HG02763 (cell line): ENCODE results near the gene EVI5.
A peak's percentile ranks its signal among the peaks of the same experiment; 100 is the strongest.

Source experiments
- ATAC-seq: cut with Tn5 transposase; IDR thresholded peaks from one replicate; pipeline ENCODE4 v1.9.1; 2021; ENCODE audit warnings: mild to moderate bottlenecking, moderate library complexity; ENCODE audit not compliant: unreplicated experiment

The EVI5 gene

DNA sequence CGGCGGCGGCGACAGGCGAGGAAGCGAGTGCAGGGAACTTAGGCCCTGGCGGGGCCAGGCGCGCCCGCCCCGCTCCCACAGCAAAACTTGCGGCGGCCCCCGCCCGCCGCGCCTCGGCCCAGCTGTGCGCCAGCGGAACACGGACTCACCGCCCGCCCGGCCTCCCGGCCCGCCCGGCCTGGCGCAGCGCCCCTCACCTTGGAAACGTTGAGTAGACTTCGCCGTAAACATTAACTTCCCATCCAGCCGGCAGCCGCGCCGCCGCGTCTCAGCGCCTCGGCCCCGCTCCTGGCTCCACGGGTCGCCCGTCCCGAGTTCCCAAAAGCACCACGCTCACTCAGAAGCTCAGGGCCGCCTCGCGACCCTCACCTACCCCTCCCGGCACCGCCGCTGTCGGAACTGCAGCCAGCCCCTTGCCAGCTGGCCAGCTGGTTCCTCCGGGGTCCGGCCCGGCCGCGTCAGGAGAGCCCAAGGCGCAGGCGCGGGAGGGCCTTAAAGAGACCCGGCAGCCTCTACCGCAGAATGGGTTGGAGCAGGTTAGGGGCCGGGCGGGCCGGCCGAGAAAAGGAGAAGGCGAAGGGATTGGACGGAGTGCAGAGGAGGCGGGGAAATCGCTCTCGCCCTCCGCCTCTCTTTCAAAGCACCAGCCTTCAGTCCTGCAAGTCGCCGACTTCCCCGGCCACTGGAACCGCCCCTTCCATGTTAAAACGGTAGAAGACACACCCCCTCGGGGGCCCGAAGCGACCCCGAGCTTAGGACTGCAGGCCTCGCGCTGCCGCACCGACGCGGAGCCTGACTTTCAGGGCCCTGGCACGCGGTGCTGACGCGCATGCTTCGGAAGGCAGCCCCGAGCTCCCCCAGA is at the start of gene EVI5:
Gene EVI5 (minus strand): TSS at position 470 of the 862 bp plus-strand sequence. CDS start 48,562 bp downstream, outside the sequence.
- peak; percentile 96 for ATAC-seq

GRCh38 chr1:92834617-92835016 is 49.7 kb upstream of the EVI5 start:
- no peak for ATAC-seq

- no peak for ATAC-seq
Observed at GRCh38 chr1:92833840-92834239, 48.9 kb upstream of the EVI5 start.

- no peak for ATAC-seq
Observed at GRCh38 chr1:92832537-92833114, 47.7 kb upstream of the EVI5 start.

DNA sequence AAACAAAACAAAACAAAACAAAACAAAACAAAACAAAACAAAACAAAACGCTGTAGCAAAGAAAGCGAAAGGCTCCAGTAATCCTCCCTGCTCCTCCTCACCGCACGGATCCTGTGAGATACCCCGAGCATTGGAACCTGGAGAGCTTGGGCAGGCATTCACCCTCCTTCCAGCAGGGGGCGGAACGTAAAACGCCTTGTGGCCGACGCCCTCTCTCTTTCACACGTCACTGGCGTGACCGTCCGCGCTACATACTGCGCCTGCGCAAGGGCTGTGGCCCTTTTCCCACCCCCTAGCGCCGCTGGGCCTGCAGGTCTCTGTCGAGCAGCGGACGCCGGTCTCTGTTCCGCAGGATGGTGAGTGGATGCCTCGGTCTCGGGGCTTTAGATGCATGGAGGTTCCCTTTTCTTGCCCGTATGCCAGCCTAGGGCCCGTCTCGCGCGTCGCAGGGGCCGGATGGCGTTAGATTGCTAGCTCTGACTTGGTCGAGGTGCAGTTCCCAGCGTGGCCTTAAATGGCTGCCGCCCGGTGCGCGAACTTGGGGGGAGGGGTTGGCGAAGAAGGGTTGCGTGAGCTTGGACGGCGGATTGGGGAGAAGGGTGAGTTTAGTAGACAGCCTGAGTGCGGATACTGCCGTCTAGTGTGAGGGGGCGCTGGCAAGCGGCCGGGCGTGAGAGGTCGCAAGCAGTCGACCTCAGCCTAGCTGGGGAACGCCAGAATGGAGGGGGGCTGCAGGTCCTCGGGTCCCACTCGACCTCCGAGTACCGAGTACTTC is 47.0 kb upstream of the EVI5 start, which contains the start of gene RPL5:
Gene RPL5 (plus strand): TSS at position 279 of the 775 bp plus-strand sequence. CDS start 75 bp downstream, at position 354.
- ATAC-seq = peak; percentile 95

- ATAC-seq = no peak
Observed at GRCh38 chr1:92831368-92831761, 46.5 kb upstream of the EVI5 start.

- no peak for ATAC-seq
Observed at GRCh38 chr1:92826792-92827191, 41.9 kb upstream of the EVI5 start.

- no peak for ATAC-seq
Observed at GRCh38 chr1:92822879-92823278, 38.0 kb upstream of the EVI5 start.

GRCh38 chr1:92820551-92820950 is 35.6 kb upstream of the EVI5 start:
- ATAC-seq = no peak

DNA sequence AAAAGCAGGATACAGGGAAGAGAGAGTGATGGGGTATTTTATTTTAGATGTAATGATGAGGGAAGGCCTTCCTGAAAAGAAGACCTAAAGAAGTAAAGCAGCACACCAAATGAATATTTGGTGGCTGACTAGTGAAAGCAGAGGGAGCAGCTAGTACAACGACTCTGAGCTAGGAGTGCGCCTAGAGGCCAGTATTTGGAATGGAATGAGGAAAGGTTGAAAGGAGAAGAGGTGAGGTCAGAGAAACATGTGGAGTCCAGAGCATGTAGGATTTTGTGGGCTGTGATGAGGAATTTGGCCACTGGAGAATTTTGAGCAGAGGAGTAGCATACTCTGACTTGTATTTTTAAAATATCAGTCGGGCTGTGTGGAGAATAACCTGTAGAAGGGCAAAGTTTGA is 35.1 kb upstream of the EVI5 start:
- ATAC-seq = no peak

DNA sequence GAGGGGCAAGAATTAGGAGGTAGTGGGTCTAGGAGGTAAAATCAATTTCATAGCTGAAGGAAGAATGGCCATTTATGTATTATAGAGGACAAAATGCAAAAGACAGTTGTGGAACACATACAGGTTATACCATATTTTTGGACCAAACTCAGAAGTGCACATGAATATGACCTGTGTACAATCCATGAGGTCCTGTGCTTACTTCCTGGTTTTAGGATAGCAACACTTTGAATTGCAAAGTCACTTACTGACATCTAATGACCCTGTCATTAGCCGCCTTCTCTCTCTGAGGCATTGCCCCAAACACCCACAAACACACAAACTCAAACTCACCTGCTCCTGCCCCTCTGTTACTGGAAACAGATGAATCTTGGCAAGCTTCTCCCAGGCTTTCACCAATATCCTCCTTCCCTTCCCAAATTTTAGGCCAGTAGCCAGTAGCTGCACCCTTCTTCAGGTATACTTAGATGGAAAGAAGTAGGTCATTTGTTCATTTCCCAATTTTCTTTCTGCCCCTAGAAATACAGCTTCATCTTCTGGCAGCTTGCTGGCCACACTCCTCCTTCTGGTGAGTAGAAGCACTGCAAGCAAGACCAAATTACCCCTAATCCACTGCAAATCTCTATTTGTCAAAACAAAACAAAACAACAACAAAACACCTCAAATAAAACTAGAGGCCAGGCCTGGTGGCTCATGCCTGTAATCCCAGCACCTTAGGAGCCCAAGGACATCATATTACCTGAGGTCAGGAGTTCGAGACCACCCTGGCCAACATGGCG is 33.3 kb upstream of the EVI5 start:
- no peak for ATAC-seq

DNA sequence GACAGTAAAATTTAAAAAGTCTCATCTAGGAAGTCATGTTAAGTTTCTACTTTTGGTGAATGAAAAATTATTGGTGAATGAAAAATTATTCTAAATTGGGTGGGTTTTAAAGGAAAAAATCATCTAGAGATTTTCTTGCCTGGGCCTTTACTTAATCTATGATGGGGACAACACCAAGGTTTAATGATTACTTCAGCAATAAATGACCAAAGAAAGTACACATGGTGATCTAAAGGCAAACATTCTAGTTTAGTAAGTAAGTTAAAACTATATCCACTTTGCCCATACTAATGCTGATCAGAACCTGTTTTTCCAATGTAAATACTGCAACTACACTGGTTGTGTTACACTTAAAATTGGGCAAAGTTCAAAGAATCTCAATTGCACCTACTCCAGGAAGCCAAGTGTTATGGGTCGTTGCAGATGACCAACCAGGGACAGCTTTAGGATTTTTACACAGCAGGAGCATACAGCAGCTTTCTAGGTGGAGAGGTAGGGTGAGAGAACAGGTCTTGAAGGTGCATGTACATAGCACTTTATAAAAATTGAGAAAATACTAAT is 32.3 kb upstream of the EVI5 start:
- no peak for ATAC-seq

DNA sequence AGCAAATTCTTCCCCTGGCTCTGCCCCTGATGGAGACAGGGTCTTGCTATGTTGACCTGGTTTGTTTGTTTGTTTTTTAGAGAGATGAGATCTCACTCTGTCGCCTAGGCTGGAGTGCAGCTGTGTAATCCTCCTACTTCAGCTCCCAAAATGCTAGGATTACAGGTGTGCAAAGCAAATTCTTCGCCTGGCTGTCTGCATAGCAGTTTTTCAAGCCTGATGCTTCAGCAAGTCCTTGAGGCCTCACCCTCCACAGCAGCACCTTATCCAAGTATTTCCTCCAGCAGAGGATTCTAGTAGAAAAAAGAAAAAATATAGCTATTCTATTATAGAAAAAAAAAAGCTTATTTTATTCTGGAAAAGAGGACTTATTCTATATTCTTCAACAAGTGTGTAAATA is 31.8 kb upstream of the EVI5 start:
- no peak for ATAC-seq

GRCh38 chr1:92808381-92808780 is 23.5 kb upstream of the EVI5 start:
- no peak for ATAC-seq

GRCh38 chr1:92805216-92805615 is 20.3 kb upstream of the EVI5 start:
- ATAC-seq = no peak

GRCh38 chr1:92804721-92805201 is 19.9 kb upstream of the EVI5 start:
- no peak for ATAC-seq

DNA sequence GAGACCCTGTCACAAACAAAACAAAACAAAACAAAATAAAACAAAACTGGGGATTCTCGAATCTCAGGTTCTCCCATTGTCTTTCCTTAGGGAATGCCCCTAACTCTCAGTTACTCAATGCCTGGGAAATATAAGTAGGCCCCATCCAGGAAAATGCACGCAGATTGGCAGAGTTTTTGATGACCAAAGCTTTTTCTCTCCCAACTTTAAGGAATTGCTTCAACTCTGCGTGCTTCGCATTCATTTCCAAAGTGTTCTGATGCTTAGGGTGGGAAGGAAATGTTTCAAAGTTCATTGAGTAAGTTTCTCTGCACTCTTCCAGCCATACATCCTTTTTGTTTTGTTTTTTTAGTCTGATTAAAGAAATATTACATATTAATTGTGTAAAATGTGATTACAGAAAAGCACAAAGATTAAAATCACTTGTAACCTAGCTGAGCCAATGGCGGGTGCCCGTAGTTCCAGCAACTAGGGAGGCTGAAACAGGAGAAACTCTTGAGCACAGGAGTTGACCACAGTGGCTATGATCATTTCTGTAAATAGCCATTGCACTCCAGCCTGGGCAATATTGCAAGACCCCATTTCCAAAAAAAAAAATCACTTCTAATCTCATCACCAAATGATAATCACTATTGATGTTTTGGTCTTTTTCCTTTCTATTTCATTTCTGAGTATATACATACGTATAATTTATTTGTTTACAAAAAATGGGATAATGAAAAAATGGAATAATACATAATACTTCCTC is 18.4 kb upstream of the EVI5 start:
- ATAC-seq = no peak

- ATAC-seq = no peak
Observed at GRCh38 chr1:92797961-92798360, 13.1 kb upstream of the EVI5 start.

DNA sequence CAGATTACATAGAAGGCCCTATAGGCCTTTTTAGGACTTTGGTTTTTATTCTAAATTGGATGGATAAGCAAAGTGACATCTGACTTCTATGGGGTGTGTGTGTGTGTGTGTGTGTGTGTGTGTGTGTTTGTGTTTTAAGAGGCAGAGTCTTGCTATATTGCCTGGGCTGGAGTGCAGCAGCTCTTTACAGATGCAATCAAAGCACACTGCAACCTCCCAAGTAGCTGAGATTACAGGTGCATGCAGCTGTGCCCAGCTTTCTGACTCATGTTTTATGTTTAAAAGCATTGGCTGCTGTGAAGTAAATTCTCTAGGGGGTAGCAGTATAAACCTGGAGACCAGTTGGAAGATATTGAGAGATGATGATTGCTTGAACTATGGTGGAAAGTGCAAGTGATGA is 12.4 kb upstream of the EVI5 start:
- no peak for ATAC-seq

- ATAC-seq = no peak
Observed at GRCh38 chr1:92795166-92795565, 10.3 kb upstream of the EVI5 start.
